GM06990 (cell line): Measurements from ENCODE around the gene FAM228A.
A peak's percentile ranks its signal among the peaks of the same experiment; 100 is the strongest.

Source experiments
- DNase-seq: peaks from one replicate; pipeline ENCODE4 v3.0.0-alpha.2; 2011; ENCODE audit not compliant: insufficient read length; ENCODE audit errors: extremely low read depth
- H3K27me3 ChIP-seq: replicated peaks from 2 replicates; pipeline ENCODE4 v1.6.0; 2011; ENCODE audit warnings: low read length; ENCODE audit not compliant: control insufficient read depth, insufficient read depth
- H3K36me3 ChIP-seq: 2 replicates; pipeline ENCODE4 v1.5.1; 2011; ENCODE audit warnings: low read length; ENCODE audit not compliant: control insufficient read depth, insufficient read depth
- H3K4me3 ChIP-seq: replicated peaks from 2 replicates; pipeline ENCODE4 v1.5.1; 2011; ENCODE audit warnings: low read depth, mild to moderate bottlenecking, control low read depth, low read length
- TF ChIP-seq, protein P1 (sequence below): IDR thresholded peaks from 2 replicates; pipeline ENCODE4 v1.5.1; 2011; ENCODE audit warnings: low read length, control low read depth, mild to moderate bottlenecking, inconsistent platforms; ENCODE audit not compliant: insufficient read depth, poor library complexity, severe bottlenecking

Gene FAM228A

GRCh38 chr2:24221343-24222050 lies 46.6 kb downstream of the FAM228A start:
- TF ChIP-seq, protein P1, sequence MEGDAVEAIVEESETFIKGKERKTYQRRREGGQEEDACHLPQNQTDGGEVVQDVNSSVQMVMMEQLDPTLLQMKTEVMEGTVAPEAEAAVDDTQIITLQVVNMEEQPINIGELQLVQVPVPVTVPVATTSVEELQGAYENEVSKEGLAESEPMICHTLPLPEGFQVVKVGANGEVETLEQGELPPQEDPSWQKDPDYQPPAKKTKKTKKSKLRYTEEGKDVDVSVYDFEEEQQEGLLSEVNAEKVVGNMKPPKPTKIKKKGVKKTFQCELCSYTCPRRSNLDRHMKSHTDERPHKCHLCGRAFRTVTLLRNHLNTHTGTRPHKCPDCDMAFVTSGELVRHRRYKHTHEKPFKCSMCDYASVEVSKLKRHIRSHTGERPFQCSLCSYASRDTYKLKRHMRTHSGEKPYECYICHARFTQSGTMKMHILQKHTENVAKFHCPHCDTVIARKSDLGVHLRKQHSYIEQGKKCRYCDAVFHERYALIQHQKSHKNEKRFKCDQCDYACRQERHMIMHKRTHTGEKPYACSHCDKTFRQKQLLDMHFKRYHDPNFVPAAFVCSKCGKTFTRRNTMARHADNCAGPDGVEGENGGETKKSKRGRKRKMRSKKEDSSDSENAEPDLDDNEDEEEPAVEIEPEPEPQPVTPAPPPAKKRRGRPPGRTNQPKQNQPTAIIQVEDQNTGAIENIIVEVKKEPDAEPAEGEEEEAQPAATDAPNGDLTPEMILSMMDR, result no peak
- H3K36me3 ChIP-seq, result peaks cover 15% of the 10 kb centered on the region
- no peak for DNase-seq
- H3K4me3 ChIP-seq, result no peak overlapping the region
- H3K27me3 ChIP-seq, result no peaks in the 10 kb centered on the region

GRCh38 chr2:24222946-24223345 lies 48.1 kb downstream of the FAM228A start:
- H3K27me3 ChIP-seq, result no peaks in the 10 kb centered on the region
- no peak overlapping the region for H3K4me3 ChIP-seq
- TF ChIP-seq, protein P1, result no peak
- no peak for DNase-seq
- peaks cover 11% of the 10 kb centered on the region for H3K36me3 ChIP-seq

DNA sequence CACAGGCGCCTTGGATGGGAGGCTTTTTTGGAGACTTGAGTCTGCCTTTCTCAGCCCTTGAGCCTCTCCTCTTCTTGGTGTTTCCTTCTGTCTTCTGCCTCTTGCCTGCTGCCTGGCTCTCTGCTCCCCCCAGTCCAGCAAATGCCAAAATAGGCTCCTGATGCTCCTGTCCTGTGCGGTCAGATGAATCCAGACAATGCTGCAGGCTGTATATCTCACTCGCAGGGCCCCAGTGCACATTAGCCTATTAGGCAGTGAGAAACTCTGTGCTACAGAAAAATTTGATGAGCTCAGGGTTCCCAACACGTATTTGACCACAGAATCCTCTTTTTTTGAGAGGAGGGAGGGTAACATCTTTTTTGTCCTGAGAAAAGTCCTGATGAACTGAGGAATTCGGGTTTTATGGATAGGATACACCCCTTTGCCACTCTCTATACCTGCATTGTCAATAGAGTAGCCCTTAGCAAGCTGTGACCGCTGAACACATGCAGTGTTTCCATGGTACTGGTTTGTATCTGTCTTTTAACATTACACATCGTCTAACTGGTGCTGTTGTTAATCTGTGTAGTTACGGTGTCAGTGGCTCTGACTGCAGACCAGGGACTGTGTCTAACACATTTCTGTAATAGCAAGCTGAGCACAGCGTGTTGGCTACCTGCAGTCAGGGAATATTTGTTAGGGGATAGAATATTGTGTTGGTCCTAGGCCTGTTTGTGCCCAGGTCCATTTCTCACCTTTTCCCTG lies 50.8 kb downstream of the FAM228A start:
- Histone ChIP-seq H3K36me3 (peaks cover 9% of the 10 kb centered on the region), H3K4me3 (no peak overlapping the region), H3K27me3 (no peaks in the 10 kb centered on the region)
- DNase-seq, result no peak
- TF ChIP-seq, protein P1, result no peak

DNA sequence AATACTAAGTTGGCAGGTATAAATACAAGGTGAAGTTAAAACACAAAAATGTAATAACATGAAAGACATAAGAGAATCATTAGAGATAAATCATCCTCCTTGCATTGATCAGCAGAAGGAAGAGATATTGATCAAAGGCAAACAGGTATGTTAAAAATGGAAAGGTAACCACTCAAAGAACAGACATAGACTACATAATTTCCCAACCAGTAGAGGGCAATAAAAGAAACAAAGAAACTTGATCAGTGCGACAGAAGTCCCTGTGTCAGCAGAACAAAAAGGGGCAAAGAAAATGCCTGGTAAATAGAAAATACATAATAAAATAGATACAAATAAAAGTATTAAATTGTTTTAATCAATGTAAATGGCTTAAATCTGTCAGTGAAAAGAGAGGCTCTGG lies 53.6 kb downstream of the FAM228A start:
- peaks cover 8% of the 10 kb centered on the region for H3K36me3 ChIP-seq
- TF ChIP-seq, protein P1, result peak; percentile 45
- no peak for DNase-seq

GRCh38 chr2:24231461-24231881 lies 56.6 kb downstream of the FAM228A start:
- Histone ChIP-seq H3K27me3 (no peaks in the 10 kb centered on the region), H3K36me3 (peaks cover 3% of the 10 kb centered on the region), H3K4me3 (no peak overlapping the region)
- TF ChIP-seq, protein P1, result no peak
- no peak for DNase-seq

More for the DNA sequence above, 53.6 kb downstream of the FAM228A start:
- H3K4me3 ChIP-seq, result no peak overlapping the region
- H3K27me3 ChIP-seq, result no peaks in the 10 kb centered on the region
